Myocyte (in vitro differentiated cells): ENCODE data around the gene LEPR. TPM values are rescaled to one million over a fixed set of nuclear protein-coding genes. Genes with fewer than 3 reads are reported as not detected.

Experiments
- DNase-seq: peaks from one replicate; pipeline ENCODE4 v3.0.0-alpha.2; 2012; ENCODE audit warnings: low read depth
- total RNA-seq: library from RNA; depleted of rRNA; stranded (reverse); fragments of >200 nt; gene quantifications from 2 replicates; pipeline ENCODE4 v1.2.3, GENCODE V29; 2014

Gene LEPR
- total RNA-seq, 1 donor from 2014 or later: 19.4 TPM

DNA sequence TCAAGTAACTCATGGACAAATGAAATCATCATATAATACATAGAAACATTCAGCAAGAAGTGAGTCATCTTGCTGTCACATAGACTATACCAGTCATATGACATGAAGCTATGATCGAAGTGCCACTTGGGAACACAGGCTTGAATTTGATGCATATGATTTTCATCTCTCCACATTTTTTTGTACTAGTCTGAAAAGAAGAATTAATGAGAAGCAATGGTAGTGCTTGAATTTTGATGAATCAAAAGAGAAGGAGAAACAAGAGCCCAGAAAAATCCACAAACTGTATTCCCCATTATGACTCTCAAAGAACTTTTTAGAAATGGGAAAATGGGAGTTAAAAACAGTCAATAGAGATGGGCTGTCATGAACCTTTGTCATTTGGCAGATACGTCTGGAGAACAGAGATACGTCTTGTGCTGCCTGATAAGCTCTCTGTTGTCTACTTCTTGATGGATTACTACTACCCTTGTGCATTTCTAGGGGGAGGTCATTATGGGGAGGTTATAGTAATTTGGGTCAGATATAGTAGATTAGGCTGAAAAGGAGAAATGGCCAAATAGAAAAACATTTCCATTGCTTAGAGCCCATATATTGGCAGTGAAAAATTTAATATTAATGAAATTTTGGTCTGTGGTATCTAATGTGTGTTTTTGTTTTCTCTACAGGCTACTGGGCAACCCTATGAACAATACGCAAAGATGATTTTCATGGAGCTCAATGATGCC is 8.0 kb upstream of the LEPR start:
- no peak for DNase-seq

GRCh38 chr1:65412984-65413375 is 7.5 kb upstream of the LEPR start:
- DNase-seq: no peak

DNA sequence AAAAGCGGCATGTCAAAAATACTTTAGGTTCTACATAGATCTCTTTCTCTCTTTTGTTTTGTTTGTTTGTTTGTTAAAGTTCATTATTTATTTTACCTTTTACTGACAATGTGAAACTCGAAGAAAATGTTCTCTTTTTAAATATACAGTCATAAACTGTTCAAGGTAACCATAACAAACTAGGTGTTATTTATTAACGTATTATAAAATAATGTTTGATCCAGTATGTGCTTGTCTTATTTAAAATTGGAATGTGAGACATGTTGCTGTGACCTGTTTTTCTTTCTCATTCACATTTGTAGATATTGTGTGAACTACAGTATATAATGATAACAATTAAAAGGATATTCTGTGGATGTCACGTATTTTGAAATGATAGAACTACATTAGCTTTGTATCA is 5.9 kb upstream of the LEPR start:
- DNase-seq: no peak

DNA sequence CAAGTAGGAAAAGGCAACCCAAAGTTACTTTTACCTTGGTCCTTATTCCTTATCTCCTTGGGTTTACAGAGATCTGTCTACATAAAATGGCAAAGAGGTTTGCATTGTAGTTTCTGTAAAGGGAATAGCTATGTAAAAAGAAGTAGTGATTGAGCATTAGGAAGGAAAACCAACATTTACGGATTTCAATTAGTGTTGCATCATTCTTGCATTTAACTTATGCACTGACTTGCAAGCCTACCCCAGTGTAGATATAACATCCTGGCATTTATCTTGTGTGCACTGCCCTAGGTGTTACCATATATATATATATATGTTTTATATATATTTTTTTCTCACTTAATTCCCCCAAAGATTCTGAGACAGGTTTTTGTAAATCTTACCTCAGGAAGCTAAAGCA is 3.7 kb upstream of the LEPR start:
- DNase-seq: no peak

DNA sequence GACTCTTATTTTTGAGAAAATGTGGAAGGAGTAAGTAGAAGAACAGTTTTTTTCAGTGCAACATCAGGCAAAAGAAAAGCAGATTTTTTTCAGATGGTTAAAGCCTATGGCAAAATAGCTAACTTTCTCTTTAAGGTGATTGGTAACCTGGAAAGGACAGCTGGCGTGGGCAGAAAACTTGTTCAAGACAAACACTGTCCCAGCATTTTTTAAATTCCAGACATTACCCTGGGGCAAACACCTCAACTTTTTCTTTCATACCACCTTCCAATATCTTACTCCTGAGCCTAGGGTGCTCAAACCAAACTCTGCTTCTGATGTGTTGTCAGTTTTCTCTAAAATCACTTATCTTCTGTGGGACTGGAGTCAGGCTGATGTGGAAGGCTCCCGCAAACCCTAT is 2.7 kb upstream of the LEPR start:
- DNase-seq: no peak

GRCh38 chr1:65418522-65419185 is 1.8 kb upstream of the LEPR start:
- no peak for DNase-seq

- peak; percentile 98 for DNase-seq
Measured at GRCh38 chr1:65419681-65420589, 533 bp upstream of the LEPR start.

DNA sequence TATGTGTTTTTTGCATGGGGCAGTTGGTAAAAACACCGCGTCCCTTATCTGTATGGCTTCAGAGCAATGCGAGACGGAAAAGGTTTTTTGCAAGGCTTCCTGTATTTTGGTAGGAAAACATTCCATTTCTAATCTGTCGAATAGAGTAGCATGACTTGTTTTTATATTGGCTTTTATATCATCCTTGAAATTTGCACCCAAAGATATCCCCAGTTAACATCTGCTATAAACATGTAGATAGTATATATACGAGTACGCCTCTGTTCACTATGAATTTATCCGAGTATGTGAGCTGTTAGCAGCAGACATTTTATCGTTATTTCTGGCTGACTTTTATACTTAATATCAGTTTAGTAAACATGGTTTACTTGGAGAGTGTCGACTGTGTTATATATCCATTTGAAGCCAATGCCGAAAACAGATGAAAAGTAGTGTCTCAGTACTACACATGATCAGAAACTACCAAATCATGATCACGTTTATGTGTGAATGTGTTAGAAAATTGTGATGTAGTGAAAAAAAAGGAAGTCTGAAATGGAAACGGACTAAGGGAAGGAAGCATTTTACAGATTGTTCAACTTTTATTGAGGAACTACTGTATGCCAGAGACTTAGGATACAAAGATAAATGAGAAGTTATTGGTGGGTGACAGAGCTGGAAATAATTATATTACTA is 1.0 kb downstream of the LEPR start:
- DNase-seq: no peak

- peak; percentile 73 for DNase-seq
Measured at GRCh38 chr1:65422241-65423203, 2.1 kb downstream of the LEPR start.

- DNase-seq: peak; percentile 55
Measured at GRCh38 chr1:65423884-65424572, 3.6 kb downstream of the LEPR start.

DNA sequence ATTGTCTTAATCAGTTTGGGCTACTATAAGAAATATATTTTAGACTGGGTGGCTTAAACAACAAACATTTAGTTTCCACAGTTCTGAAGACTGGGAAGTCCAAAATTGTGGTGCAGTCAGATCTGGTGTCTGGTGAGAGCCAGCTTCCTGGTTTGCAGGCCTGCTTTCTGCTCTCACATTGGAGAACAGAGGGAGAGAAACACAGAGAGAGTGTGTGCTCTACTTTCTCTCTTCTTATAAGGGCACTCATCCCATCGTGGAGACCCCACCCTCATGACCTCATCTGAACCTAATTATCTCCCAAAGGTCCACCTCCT is 4.1 kb downstream of the LEPR start:
- no peak for DNase-seq

DNA sequence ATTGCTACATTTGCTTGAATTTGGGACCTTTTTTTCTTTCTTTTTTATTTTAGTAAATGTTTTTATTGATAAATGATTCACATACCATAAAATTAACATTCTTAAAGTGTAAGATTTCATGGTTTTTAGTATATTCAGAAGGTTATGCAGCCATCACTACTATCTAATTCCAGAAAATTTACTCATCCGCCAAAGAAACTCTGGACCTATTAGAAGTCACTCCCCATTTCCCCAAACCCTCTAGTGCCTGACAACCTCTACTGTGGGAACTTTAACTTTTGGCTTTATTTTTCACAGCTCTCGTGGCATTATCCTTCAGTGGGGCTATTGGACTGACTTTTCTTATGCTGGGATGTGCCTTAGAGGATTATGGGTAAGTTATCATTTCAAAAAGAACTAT is 4.5 kb downstream of the LEPR start:
- no peak for DNase-seq

- DNase-seq: peak; percentile 46
Measured at GRCh38 chr1:65425697-65426096, 5.2 kb downstream of the LEPR start.

GRCh38 chr1:65429078-65429477 is 8.6 kb downstream of the LEPR start:
- no peak for DNase-seq

- DNase-seq: peak; percentile 69
Measured at GRCh38 chr1:65429806-65430205, 9.3 kb downstream of the LEPR start.

- peak; percentile 72 for DNase-seq
Measured at GRCh38 chr1:65431111-65431705, 10.7 kb downstream of the LEPR start.

- DNase-seq: no peak
Measured at GRCh38 chr1:65432918-65433317, 12.4 kb downstream of the LEPR start.

- DNase-seq: no peak
Measured at GRCh38 chr1:65434255-65434654, 13.8 kb downstream of the LEPR start.

DNA sequence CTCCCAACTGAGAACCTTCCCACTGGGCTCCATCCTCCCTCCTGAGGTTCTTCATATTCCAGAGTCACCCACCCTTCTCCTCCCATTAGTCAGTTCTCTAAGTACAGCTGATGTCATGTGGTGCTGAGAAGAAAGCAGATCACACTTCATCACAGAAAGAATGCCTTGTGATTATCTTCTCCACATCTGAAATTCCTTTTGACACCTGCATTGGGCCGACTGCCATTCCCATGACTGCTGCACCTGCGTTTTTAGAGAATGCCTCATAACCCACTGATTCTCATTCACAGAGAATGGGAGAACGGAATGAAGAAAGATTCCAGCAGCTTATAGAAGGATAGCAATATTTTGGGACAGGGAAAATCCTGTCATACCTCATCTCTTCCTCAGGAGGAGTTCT is 14.3 kb downstream of the LEPR start:
- DNase-seq: no peak
